NT2/D1 (cell line): ENCODE results near the gene MDM4.
"Not testable (repeated sequence)": the region's sequence is repeated elsewhere in the genome, so short reads cannot be mapped to it uniquely, and the experiment has no call there.

Experiments used
- DNase-seq: peaks from one replicate; pipeline ENCODE4 v3.0.0-alpha.2; 2011; ENCODE audit warnings: low read depth, low spot score
- H3K27me3 ChIP-seq: 2 replicates; pipeline ENCODE4 v1.6.0; 2011; ENCODE audit warnings: mild to moderate bottlenecking; ENCODE audit not compliant: insufficient read length, insufficient read depth
- H3K36me3 ChIP-seq: 2 replicates; pipeline ENCODE4 v1.6.1; 2011; ENCODE audit warnings: mild to moderate bottlenecking, low read length, mixed read lengths; ENCODE audit not compliant: insufficient read depth, insufficient read length
- H3K4me1 ChIP-seq: 2 replicates; pipeline ENCODE4 v1.5.1; 2011; ENCODE audit not compliant: insufficient read depth, insufficient read length
- H3K4me3 ChIP-seq: 2 replicates; pipeline ENCODE4 v1.5.1; 2011; ENCODE audit warnings: low read depth; ENCODE audit not compliant: insufficient read length
- H3K9ac ChIP-seq: 2 replicates; pipeline ENCODE4 v1.6.0; 2011; ENCODE audit warnings: low read depth; ENCODE audit not compliant: insufficient read length
- H3K9me3 ChIP-seq: 2 replicates; pipeline ENCODE4 v1.5.1; 2011; ENCODE audit warnings: mild to moderate bottlenecking, low read length; ENCODE audit not compliant: insufficient read depth
- SUZ12 ChIP-seq: IDR thresholded peaks from 2 replicates; pipeline ENCODE4 v1.6.1; 2011; ENCODE audit not compliant: insufficient read length, insufficient read depth; ENCODE audit errors: extremely low read depth
- YY1 ChIP-seq: IDR thresholded peaks from 2 replicates; pipeline ENCODE4 v1.6.1; 2011; ENCODE audit not compliant: insufficient read length, insufficient read depth
- ZNF274 ChIP-seq: IDR thresholded peaks from 2 replicates; pipeline ENCODE4 v1.6.1; 2011; ENCODE audit warnings: mild to moderate bottlenecking, low read depth, low read length

The MDM4 gene

GRCh38 chr1:204558467-204558866, 42.3 kb downstream of the MDM4 start:
- H3K9ac ChIP-seq = no peak overlapping the region
- no peaks in the 10 kb centered on the region for H3K27me3 ChIP-seq
- H3K4me1 ChIP-seq = peaks cover 2% of the 10 kb centered on the region
- no peaks in the 10 kb centered on the region for H3K9me3 ChIP-seq
- H3K4me3 ChIP-seq = no peak overlapping the region
- DNase-seq = no peak
- no peak for TF ChIP-seq YY1
- TF ChIP-seq SUZ12 = no peak
- no peak for TF ChIP-seq ZNF274
- peaks cover 12% of the 10 kb centered on the region for H3K36me3 ChIP-seq

GRCh38 chr1:204560002-204560401, 43.8 kb downstream of the MDM4 start:
- not testable (repeated sequence) for DNase-seq, H3K4me1 ChIP-seq

GRCh38 chr1:204560590-204561150, 44.5 kb downstream of the MDM4 start:
- Histone ChIP-seq H3K9me3 (no peaks in the 10 kb centered on the region), H3K4me3 (no peak overlapping the region), H3K27me3 (no peaks in the 10 kb centered on the region), H3K9ac (no peak overlapping the region), H3K36me3 (peaks cover 11% of the 10 kb centered on the region), H3K4me1 (peaks cover 2% of the 10 kb centered on the region)
- TF ChIP-seq YY1 (no peak), ZNF274 (no peak), SUZ12 (no peak)
- peak; percentile 85 for DNase-seq

More at GRCh38 chr1:204560002-204560401, 43.8 kb downstream of the MDM4 start:
- not testable (repeated sequence) for H3K27me3 ChIP-seq, H3K9ac ChIP-seq, H3K4me3 ChIP-seq, H3K9me3 ChIP-seq
- peaks cover 11% of the 10 kb centered on the region for H3K36me3 ChIP-seq

- Histone ChIP-seq H3K4me3 (no peak overlapping the region), H3K36me3 (peaks cover 11% of the 10 kb centered on the region), H3K9ac (no peak overlapping the region), H3K4me1 (peaks cover 7% of the 10 kb centered on the region), H3K9me3 (no peaks in the 10 kb centered on the region), H3K27me3 (no peaks in the 10 kb centered on the region)
- no peak for DNase-seq
- TF ChIP-seq YY1 (no peak), ZNF274 (no peak), SUZ12 (no peak)
Observed at GRCh38 chr1:204562075-204562990, 46.1 kb downstream of the MDM4 start.

- TF ChIP-seq ZNF274 (no peak), SUZ12 (no peak), YY1 (no peak)
- H3K9me3 ChIP-seq = no peaks in the 10 kb centered on the region
- peaks cover 9% of the 10 kb centered on the region for H3K4me1 ChIP-seq
- DNase-seq = no peak
- H3K4me3 ChIP-seq = no peak overlapping the region
- H3K27me3 ChIP-seq = no peaks in the 10 kb centered on the region
- H3K9ac ChIP-seq = no peak overlapping the region
- H3K36me3 ChIP-seq = peaks cover 11% of the 10 kb centered on the region
Observed at GRCh38 chr1:204563307-204563706, 47.1 kb downstream of the MDM4 start.

GRCh38 chr1:204563780-204564179, 47.6 kb downstream of the MDM4 start:
- H3K4me1 ChIP-seq = peaks cover 11% of the 10 kb centered on the region

GRCh38 chr1:204564835-204565234, 48.6 kb downstream of the MDM4 start:
- TF ChIP-seq ZNF274 = no peak
- TF ChIP-seq SUZ12 = no peak
- TF ChIP-seq YY1 = no peak
- Histone ChIP-seq H3K27me3 (no peaks in the 10 kb centered on the region), H3K9me3 (no peaks in the 10 kb centered on the region), H3K36me3 (peaks cover 11% of the 10 kb centered on the region), H3K9ac (no peak overlapping the region), H3K4me1 (peaks cover 15% of the 10 kb centered on the region), H3K4me3 (no peak overlapping the region)
- no peak for DNase-seq

More at GRCh38 chr1:204563780-204564179, 47.6 kb downstream of the MDM4 start:
- TF ChIP-seq ZNF274 = no peak
- no peak for TF ChIP-seq SUZ12
- TF ChIP-seq YY1 = no peak
- DNase-seq = no peak
- Histone ChIP-seq H3K9ac (no peak overlapping the region), H3K9me3 (no peaks in the 10 kb centered on the region), H3K27me3 (no peaks in the 10 kb centered on the region), H3K4me3 (no peak overlapping the region), H3K36me3 (peaks cover 11% of the 10 kb centered on the region)
